GM21423 (cell line): ENCODE data around the gene P4HTM.

Source experiments
- ATAC-seq: cut with Tn5 transposase; IDR thresholded peaks from one replicate; pipeline ENCODE4 v1.9.1; 2021; ENCODE audit warnings: mild to moderate bottlenecking, moderate library complexity; ENCODE audit not compliant: unreplicated experiment

Gene P4HTM

GRCh38 chr3:49022688-49023171, 32.7 kb downstream of the P4HTM start:
- no peak for ATAC-seq

- ATAC-seq: no peak
Measured at GRCh38 chr3:49023775-49024174, 33.7 kb downstream of the P4HTM start.

- ATAC-seq: no peak
Measured at GRCh38 chr3:49024449-49024848, 34.4 kb downstream of the P4HTM start.

- no peak for ATAC-seq
Measured at GRCh38 chr3:49025005-49025792, 35.2 kb downstream of the P4HTM start.

GRCh38 chr3:49025793-49026520, 35.9 kb downstream of the P4HTM start:
- no peak for ATAC-seq

GRCh38 chr3:49026536-49026935, 36.5 kb downstream of the P4HTM start:
- ATAC-seq: no peak

- ATAC-seq: no peak
Measured at GRCh38 chr3:49027634-49028033, 37.6 kb downstream of the P4HTM start.

- ATAC-seq: no peak
Measured at GRCh38 chr3:49028298-49028672, 38.2 kb downstream of the P4HTM start.

- peak; percentile 86 for ATAC-seq
Measured at GRCh38 chr3:49028673-49029562, 38.9 kb downstream of the P4HTM start, which contains the start of gene IMPDH2. Gene IMPDH2, minus strand, starts transcription at chr3:49029398. Its CDS starts 48 bp downstream, at chr3:49029350.

- ATAC-seq: no peak
Measured at GRCh38 chr3:49029563-49029884, 39.5 kb downstream of the P4HTM start.

GRCh38 chr3:49030321-49030720, 40.3 kb downstream of the P4HTM start:
- no peak for ATAC-seq

GRCh38 chr3:49032646-49033304, 42.7 kb downstream of the P4HTM start:
- ATAC-seq: no peak

GRCh38 chr3:49034650-49035049, 44.6 kb downstream of the P4HTM start:
- no peak for ATAC-seq

- ATAC-seq: no peak
Measured at GRCh38 chr3:49035281-49035680, 45.2 kb downstream of the P4HTM start.

GRCh38 chr3:49053543-49053942, 63.5 kb downstream of the P4HTM start:
- ATAC-seq: no peak

GRCh38 chr3:49054344-49054862, 64.4 kb downstream of the P4HTM start:
- no peak for ATAC-seq
